Neural progenitor cell (in vitro differentiated cells): ENCODE results near the gene CBLB.

Experiments used
- CTCF ChIP-seq: fragments of 200-600 bp; sonication (generic); IDR thresholded peaks from 2 replicates; pipeline ENCODE4 v1.5.1; 2017; ENCODE audit warnings: antibody characterized with exemption, mild to moderate bottlenecking
- EZH2 ChIP-seq: fragments of 200-600 bp; sonication (generic); IDR thresholded peaks from 2 replicates; pipeline ENCODE4 v1.6.1; 2017; ENCODE audit warnings: antibody characterized with exemption, mild to moderate bottlenecking, moderate library complexity
- EZH2phosphoT487 ChIP-seq: fragments of 200-600 bp; sonication (generic); IDR thresholded peaks from 2 replicates; pipeline ENCODE4 v1.6.1; 2017; ENCODE audit warnings: antibody characterized with exemption

- TF ChIP-seq CTCF (no peak), EZH2 (no peak), EZH2phosphoT487 (no peak)
Observed at GRCh38 chr3:105730801-105731354, 137.9 kb downstream of the CBLB start.
